OCI-LY7 (cell line): ENCODE measurements around the gene GNAS-AS1.

ENCODE experiments used
- CTCF ChIP-seq: fragments of 200-600 bp; sonication (generic); conservative IDR thresholded peaks from 2 replicates; pipeline ENCODE4 v1.5.1; 2014; ENCODE audit warnings: mild to moderate bottlenecking, antibody characterized with exemption, low read length, moderate library complexity, mixed read lengths
- EZH2phosphoT487 ChIP-seq: fragments of 200-600 bp; sonication (generic); IDR thresholded peaks from 2 replicates; pipeline ENCODE4 v1.6.1; 2018; ENCODE audit warnings: low read depth, borderline replicate concordance, mild to moderate bottlenecking, mixed run types, antibody characterized with exemption, low read length, moderate library complexity, mixed read lengths

GRCh38 chr20:58874469-58874868, 23.8 kb upstream of the GNAS-AS1 start:
- no peak for TF ChIP-seq CTCF
- no peak for TF ChIP-seq EZH2phosphoT487
